Neural crest cell (in vitro differentiated cells): ENCODE results near the gene NOS2. TPM values are rescaled to one million over a fixed set of nuclear protein-coding genes. Genes with fewer than 3 reads are reported as not detected.
"Not testable (repeated sequence)": the region's sequence is repeated elsewhere in the genome, so short reads cannot be mapped to it uniquely, and the experiment has no call there.

Source experiments
- DNase-seq: peaks from one replicate; pipeline ENCODE4 v3.0.0; 2021; ENCODE audit warnings: low read depth, mixed read lengths, low spot score
- H3K27ac Mint-ChIP-seq: one replicate; pipeline ENCODE4 v1.8.0; 2021; ENCODE audit warnings: mild to moderate bottlenecking, mixed read lengths; ENCODE audit not compliant: unreplicated experiment
- H3K27me3 Mint-ChIP-seq: 2 replicates; pipeline ENCODE4 v1.8.0; 2021; ENCODE audit warnings: low read depth, mild to moderate bottlenecking, mixed read lengths
- H3K36me3 Mint-ChIP-seq: 2 replicates; pipeline ENCODE4 v1.8.0; 2021; ENCODE audit warnings: low read depth, mild to moderate bottlenecking, mixed read lengths
- H3K4me1 Mint-ChIP-seq: 2 replicates; pipeline ENCODE4 v1.8.0; 2021; ENCODE audit warnings: mixed read lengths
- H3K4me3 Mint-ChIP-seq: one replicate; pipeline ENCODE4 v1.8.0; 2021; ENCODE audit warnings: mild to moderate bottlenecking, mixed read lengths
- H3K9me3 Mint-ChIP-seq: 2 replicates; pipeline ENCODE4 v1.8.0; 2021; ENCODE audit warnings: mixed read lengths
- total RNA-seq: library from RNA; stranded (reverse); gene quantifications from 2 replicates; pipeline ENCODE4 v1.2.1, GENCODE V29; 2021
- TF ChIP-seq, protein P1 (sequence below): fragments of 200-600 bp; sonication (generic); conservative IDR thresholded peaks from 2 replicates; pipeline ENCODE4 v1.5.0; 2021; ENCODE audit warnings: antibody characterized with exemption, mild to moderate bottlenecking

NOS2 gene
- total RNA-seq, 1 donor from 2014 or later = 0.91 TPM

DNA sequence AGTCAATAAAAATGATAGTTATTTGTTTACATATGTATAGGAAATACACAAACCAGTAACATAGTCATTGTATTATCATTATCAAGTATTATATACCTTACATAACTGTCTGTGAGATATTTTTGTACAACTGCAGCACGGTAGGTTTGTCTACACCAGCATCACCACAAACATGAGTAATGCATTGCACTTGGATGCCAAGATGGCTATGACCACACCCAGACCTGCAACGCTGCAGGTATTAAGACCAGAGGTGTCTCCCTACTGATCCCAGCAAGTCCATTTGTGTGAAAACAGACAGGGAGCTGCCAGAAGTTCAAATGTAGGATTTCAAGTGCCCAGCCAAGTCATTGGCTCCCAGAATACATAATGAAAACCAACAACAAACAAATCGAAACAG, 34.2 kb upstream of the NOS2 start:
- Mint-ChIP-seq H3K36me3 (peaks cover 3% of the 10 kb centered on the region), H3K27me3 (peaks cover 4% of the 10 kb centered on the region), H3K27ac (no peak overlapping the region), H3K4me3 (no peak overlapping the region), H3K9me3 (peaks cover 3% of the 10 kb centered on the region), H3K4me1 (no peaks in the 10 kb centered on the region)
- no peak for DNase-seq
- TF ChIP-seq, protein P1, sequence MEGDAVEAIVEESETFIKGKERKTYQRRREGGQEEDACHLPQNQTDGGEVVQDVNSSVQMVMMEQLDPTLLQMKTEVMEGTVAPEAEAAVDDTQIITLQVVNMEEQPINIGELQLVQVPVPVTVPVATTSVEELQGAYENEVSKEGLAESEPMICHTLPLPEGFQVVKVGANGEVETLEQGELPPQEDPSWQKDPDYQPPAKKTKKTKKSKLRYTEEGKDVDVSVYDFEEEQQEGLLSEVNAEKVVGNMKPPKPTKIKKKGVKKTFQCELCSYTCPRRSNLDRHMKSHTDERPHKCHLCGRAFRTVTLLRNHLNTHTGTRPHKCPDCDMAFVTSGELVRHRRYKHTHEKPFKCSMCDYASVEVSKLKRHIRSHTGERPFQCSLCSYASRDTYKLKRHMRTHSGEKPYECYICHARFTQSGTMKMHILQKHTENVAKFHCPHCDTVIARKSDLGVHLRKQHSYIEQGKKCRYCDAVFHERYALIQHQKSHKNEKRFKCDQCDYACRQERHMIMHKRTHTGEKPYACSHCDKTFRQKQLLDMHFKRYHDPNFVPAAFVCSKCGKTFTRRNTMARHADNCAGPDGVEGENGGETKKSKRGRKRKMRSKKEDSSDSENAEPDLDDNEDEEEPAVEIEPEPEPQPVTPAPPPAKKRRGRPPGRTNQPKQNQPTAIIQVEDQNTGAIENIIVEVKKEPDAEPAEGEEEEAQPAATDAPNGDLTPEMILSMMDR = no peak

DNA sequence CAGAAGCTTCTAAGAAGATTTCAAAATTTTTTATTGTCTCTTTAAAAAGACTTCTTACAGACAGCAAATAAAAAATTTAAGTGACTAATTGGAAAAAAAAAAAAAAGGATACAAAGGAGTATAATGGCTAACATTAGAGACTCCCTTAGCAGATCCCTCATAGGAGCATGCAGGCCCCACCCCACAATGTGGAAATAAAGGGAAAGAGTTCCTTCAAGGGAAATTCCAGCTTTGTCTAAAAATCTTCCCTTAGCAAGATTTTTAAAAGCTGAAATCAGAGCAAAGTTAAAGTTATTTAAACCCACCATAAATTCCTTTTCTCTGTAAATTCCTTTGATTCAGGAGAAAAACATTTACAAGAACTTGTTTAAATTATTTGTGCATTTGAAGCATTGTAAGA, 32.5 kb upstream of the NOS2 start:
- no peak for DNase-seq
- H3K4me1 Mint-ChIP-seq = no peaks in the 10 kb centered on the region
- TF ChIP-seq, protein P1 = no peak
- peaks cover 14% of the 10 kb centered on the region for H3K27me3 Mint-ChIP-seq
- no peak overlapping the region for H3K27ac Mint-ChIP-seq
- peaks cover 3% of the 10 kb centered on the region for H3K9me3 Mint-ChIP-seq
- no peak overlapping the region for H3K4me3 Mint-ChIP-seq
- H3K36me3 Mint-ChIP-seq = peaks cover 3% of the 10 kb centered on the region

DNA sequence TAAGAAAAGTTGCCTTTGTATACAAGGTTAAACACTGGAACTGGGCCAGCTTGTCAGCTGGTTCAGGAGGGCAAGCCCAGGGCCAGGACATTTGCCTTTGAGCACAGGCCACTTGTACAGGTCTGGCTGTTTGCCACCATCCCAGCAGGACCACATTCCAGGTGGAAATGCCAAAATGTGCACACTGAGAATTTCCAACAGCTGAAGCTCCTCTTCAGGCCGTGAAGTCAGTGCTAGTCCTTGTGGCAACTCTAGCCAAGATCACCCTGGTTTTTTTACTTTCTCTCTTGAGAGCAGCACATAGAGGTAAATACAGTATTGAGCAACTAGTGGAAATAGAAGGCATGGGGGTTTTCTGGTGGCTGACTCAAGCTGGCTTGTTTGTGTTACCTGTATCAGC, 29.6 kb upstream of the NOS2 start:
- not testable (repeated sequence) for H3K9me3 Mint-ChIP-seq, DNase-seq, H3K36me3 Mint-ChIP-seq, H3K4me1 Mint-ChIP-seq, H3K27ac Mint-ChIP-seq, H3K4me3 Mint-ChIP-seq
- H3K27me3 Mint-ChIP-seq = peaks cover 18% of the 10 kb centered on the region

DNA sequence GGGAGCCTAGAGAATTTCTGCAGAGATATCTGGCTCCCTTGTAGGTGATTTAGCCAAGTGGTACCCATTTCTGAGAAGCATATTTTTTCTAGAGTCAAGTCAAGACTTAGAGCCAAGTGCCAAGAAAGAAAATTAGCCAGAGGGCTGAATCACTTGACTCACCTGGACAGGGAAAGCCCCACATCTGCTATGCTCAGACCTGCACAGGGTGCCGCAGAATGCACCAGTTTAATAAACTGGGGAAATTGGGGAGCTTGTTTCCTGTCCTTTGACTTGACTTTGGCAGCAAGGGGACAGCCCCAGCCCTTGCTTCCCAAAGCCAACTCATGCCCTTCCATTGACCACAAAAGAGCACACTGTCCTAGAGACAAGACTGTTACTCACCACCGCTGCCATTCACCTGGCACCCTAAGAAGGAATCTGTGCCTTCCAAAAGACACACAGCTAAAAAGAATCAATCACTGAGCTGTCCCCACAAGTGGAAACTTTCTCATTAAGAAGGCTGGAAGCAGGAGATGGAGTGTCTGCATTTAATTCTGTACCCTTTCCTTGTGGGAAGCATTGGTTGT, 28.9 kb upstream of the NOS2 start:
- not testable (repeated sequence) for DNase-seq, H3K9me3 Mint-ChIP-seq, H3K4me1 Mint-ChIP-seq, H3K27ac Mint-ChIP-seq, H3K4me3 Mint-ChIP-seq, H3K36me3 Mint-ChIP-seq
- peaks cover 18% of the 10 kb centered on the region for H3K27me3 Mint-ChIP-seq

DNA sequence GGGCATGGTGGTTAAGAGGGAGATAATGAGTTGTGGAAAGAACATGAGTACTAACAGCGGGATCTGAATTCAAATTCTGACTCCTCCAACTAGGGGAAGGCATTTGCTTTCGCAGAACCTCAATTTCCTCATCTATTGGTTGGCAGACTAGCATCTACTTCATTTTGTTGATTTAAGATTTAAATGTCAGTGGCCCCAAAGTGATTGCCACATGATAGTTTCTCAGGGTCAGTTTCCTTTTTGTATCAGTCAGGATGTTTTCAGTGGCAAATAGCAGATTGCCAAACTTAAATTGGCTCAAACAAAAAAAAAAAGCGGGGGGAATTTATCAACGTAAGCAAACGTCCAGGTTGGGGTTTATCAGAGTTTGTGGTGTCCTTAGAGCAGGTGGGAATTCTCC, 25.1 kb upstream of the NOS2 start:
- Mint-ChIP-seq H3K27ac (no peak overlapping the region), H3K27me3 (peaks cover 14% of the 10 kb centered on the region), H3K9me3 (peaks cover 13% of the 10 kb centered on the region)

DNA sequence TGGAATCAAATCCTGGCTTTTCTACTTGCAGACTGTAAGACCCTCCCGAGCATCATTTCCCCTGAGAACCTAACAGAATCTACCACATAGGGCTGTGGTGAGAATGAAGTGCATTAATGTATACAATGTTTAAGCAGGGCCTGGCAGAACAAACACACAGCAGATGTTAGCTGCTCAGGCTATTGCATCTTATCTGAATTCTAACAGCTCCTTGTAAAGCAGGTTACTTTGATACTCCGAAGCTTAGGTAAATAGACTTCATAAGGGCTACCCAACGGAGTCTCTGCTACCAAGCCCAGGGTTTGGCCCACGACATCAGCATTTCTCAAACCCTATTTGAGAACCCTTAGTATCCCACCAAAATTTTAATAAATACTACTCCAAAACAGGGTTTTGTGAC, 24.4 kb upstream of the NOS2 start:
- DNase-seq = no peak
- TF ChIP-seq, protein P1 = no peak
- Mint-ChIP-seq H3K9me3 (peaks cover 13% of the 10 kb centered on the region), H3K27ac (no peak overlapping the region), H3K27me3 (peaks cover 14% of the 10 kb centered on the region), H3K4me1 (no peaks in the 10 kb centered on the region), H3K36me3 (peaks cover 6% of the 10 kb centered on the region), H3K4me3 (no peak overlapping the region)

More for the DNA sequence above, 25.1 kb upstream of the NOS2 start:
- Mint-ChIP-seq H3K4me3 (no peak overlapping the region), H3K4me1 (no peaks in the 10 kb centered on the region), H3K36me3 (peaks cover 6% of the 10 kb centered on the region)
- TF ChIP-seq, protein P1 = no peak
- no peak for DNase-seq
